Measurements from ENCODE around the gene CD24.
A peak's percentile ranks its signal among the peaks of the same experiment; 100 is the strongest.
"Not testable (repeated sequence)": the region's sequence is repeated elsewhere in the genome, so short reads cannot be mapped to it uniquely, and the experiment has no call there.

The CD24 gene

DNA sequence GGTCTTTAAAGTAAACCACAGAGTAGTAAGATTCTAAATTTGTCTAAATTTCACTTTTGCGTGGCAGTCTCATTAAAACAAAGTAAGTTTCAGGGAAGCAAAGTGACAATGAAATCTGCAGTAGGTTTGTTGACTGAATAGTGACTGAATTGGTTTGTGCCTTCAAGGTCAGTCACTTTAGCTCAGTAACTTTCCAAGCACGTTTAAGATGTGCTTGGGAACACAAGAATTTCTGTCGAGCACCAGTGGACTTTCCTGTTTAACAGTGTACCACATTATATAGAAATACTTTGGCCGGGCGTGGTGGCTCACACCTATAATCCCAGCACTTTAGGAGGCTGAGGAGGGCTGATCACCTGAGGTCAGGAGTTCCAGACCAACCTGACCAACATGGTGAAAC is 1.7 kb upstream of the CD24 start:
- ATAC-seq (replicated peaks) = no peak
- peaks cover 10 to 42% of the 10 kb centered on the region in 2 donors for H3K4me1 Mint-ChIP-seq
- no peaks in the 10 kb centered on the region for H3K27me3 Mint-ChIP-seq
- no peak overlapping the region for H3K27ac Mint-ChIP-seq
- H3K36me3 Mint-ChIP-seq = peaks cover 0 to 4% of the 10 kb centered on the region in 2 donors
- H3K4me3 Mint-ChIP-seq = no peak overlapping the region
- H3K9me3 Mint-ChIP-seq = no peaks in the 10 kb centered on the region
- DNase-seq = no peak

DNA sequence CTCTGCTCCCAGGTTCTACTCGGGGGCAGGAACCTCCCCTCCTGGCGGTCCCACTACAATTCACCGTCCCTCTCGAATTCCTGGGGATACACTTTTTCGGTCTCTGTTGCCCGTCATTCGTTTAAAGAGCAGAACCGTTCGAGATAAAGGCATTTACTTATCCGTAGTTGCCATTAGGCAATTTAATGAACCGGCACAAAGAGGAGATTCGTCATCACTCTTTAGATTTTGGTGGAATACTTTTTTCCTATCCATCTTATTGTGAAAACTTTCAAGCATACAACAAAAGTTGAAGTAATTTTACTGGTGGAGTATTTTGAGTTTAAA is 1.2 kb upstream of the CD24 start:
- Mint-ChIP-seq H3K27me3 (no peaks in the 10 kb centered on the region), H3K4me3 (peak overlapping the region; percentile 74 to 95), H3K9me3 (no peaks in the 10 kb centered on the region), H3K36me3 (peaks cover 0 to 4% of the 10 kb centered on the region in 2 donors), H3K27ac (peak overlapping the region; percentile 59), H3K4me1 (peaks cover 10 to 42% of the 10 kb centered on the region in 2 donors)
- ATAC-seq (replicated peaks) (no peak), DNase-seq (no peak)

DNA sequence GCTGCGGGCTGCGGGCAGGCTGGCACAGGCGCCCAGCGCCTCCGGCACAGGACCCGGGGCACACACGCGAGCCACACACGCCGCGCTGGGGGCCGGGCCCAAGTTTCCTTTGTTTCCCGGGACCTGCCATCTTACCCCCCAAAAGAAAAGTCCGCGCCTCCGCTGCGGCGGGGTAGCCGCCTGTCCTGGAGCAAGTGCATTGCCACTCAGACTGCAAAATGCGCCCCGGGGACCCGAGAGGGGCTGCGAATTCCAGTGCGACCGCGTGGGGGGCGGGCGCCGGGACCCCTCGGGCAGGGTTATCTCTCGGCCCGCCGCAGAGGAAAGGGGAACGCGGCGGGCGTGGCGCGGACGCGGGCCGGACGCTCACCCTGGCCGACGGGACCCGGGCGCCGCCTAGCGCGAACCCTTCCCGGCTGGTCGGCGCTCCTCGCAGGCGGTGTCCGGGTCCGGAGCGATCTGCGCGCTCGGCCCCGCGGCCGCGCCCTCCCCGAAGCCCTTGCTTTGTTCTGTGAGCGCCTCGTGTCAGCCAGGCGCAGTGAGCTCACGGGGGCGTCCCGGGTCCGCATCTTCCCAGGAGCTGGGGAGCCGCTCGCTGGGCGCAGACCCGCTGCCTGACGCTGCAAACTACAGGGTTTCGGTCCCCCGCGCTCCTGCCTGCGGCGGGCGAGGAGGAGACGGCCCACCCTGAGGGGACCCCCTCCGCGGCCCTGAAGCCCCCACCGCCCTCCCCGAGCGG is 639 bp upstream of the CD24 start:
- peak overlapping the region; percentile 86 to 95 for H3K4me3 Mint-ChIP-seq
- H3K9me3 Mint-ChIP-seq = no peaks in the 10 kb centered on the region
- DNase-seq (peak; percentile 61), ATAC-seq (replicated peaks) (peak; percentile 71 to 76)
- peaks cover 10 to 42% of the 10 kb centered on the region in 2 donors for H3K4me1 Mint-ChIP-seq
- H3K36me3 Mint-ChIP-seq = peaks cover 0 to 4% of the 10 kb centered on the region in 2 donors
- H3K27me3 Mint-ChIP-seq = no peaks in the 10 kb centered on the region
- peak overlapping the region; percentile 91 for H3K27ac Mint-ChIP-seq

DNA sequence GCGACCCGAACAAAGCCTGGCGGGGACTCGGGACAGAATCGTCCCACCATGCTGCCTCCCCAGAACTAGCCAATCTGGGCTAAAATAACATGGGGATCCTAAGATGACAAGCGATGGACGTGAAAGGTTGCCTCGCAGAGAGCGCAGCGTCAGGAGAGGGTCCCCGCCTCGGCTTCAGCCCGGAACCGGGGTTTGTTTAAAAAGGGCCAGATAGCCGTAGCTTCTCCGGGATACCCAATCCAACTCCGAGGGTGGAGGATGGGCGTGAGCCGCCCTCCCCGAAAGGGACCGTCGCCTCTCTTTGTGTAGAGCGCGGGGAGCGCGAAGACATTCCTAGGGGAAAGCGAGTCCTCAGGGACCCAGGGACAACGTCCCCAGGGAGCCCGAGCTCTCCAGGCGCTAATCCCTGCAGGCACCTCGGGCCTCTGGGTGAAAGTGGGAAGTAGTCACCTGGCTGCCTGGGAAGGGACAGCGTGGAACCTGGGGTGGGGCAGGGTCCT is 643 bp downstream of the CD24 start:
- Mint-ChIP-seq H3K4me3 (peak overlapping the region; percentile 86 to 93), H3K27me3 (no peaks in the 10 kb centered on the region), H3K36me3 (peaks cover 5 to 8% of the 10 kb centered on the region in 2 donors), H3K27ac (peak overlapping the region; percentile 95), H3K4me1 (peaks cover 4 to 39% of the 10 kb centered on the region in 2 donors), H3K9me3 (no peaks in the 10 kb centered on the region)
- ATAC-seq (replicated peaks) (peak; percentile 21 to 23), DNase-seq (peak; percentile 19)

DNA sequence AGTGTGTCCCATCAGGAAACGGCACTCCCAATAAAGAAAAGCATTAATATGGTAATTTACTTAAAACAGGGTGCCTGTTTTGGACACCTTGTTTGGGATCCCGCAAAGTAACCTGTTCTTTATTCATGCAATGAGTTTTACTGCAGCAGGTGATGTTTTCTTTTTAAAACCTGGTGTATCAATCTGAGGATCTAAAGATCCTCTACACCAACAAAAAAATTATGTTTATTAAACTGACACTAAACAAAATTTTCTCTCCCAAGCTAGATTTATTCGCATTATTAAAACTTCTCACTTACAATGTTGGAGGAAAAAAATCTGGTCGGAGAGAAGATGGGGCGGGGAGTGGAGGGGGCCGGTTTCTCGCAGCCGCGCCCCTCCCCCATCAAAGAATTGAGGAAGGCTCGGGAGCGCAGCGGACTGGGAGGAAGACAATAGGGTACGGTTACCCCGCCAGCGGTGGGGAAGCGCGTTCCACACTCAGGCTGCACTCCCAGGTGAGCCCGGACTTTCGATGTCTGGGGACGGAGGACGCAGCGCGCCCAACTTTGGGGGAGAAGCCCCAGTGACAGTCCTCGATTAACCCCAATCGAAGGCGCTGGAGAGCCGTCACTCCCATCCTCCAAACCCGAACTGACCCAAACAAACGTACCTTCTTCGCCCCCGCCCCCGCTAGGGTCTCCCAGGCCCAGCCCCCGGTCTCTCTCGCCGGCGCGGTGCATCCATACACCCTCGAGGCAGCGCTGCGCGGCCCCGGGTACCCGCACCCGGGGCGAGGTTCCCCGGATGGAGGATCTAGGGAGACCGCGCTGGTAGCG is 1.3 kb downstream of the CD24 start:
- Mint-ChIP-seq H3K4me3 (peak overlapping the region; percentile 86 to 93), H3K4me1 (peaks cover 4 to 41% of the 10 kb centered on the region in 2 donors), H3K9me3 (no peaks in the 10 kb centered on the region), H3K27me3 (no peaks in the 10 kb centered on the region), H3K27ac (peak overlapping the region; percentile 92), H3K36me3 (peaks cover 7 to 8% of the 10 kb centered on the region in 2 donors)
- DNase-seq (no peak), ATAC-seq (replicated peaks) (peak; percentile 17 to 29)

DNA sequence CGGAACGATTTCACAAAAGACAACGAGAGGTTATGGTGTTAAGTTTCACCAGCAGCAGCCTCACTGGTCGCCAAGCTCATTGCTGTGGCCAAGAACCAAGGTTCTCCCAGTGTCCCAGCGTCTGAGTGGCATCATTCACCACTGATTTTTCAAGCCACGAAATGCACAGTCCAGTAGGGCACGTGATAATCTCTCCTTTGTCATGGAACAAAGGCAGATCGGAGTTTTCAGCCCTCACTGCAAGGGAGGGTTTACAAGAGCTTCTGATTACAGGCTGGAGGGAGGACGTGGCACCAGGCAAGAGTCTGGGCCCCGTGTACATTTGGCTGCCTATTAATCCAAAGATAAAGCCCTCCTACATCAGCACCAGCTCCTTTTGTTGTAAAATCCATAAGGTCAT is 2.0 kb downstream of the CD24 start:
- H3K36me3 Mint-ChIP-seq = peaks cover 7 to 11% of the 10 kb centered on the region in 2 donors
- DNase-seq (no peak), ATAC-seq (replicated peaks) (no peak)
- H3K27me3 Mint-ChIP-seq = no peaks in the 10 kb centered on the region
- H3K9me3 Mint-ChIP-seq = no peaks in the 10 kb centered on the region
- peak overlapping the region; percentile 47 for H3K27ac Mint-ChIP-seq
- H3K4me1 Mint-ChIP-seq = peaks cover 4 to 41% of the 10 kb centered on the region in 2 donors
- peak overlapping the region; percentile 86 to 93 for H3K4me3 Mint-ChIP-seq

DNA sequence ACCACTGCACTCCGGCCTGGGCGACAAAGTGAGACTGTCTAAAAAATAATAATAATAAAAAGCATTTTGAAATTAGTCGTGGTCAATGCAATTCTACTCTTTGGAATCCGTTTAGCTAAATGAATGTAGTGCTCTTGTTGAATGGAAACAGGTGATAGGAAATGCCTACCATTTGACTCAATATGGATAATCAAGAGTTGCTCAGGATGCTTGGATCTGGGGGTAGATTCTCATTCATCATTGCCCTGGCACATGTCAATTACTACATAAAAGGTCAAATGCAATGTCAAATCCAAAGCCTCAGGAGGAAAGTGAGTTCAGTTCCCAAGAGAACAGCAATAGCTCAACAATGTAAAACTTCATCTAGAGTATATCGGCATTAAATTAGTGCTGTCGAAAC is 3.8 kb downstream of the CD24 start:
- not testable (repeated sequence) for DNase-seq; ATAC-seq (replicated peaks); H3K27me3 Mint-ChIP-seq; H3K27ac Mint-ChIP-seq; H3K9me3 Mint-ChIP-seq; H3K4me3 Mint-ChIP-seq
- H3K4me1 Mint-ChIP-seq = peaks cover 4 to 35% of the 10 kb centered on the region in 2 donors
- H3K36me3 Mint-ChIP-seq = peaks cover 7 to 11% of the 10 kb centered on the region in 2 donors

DNA sequence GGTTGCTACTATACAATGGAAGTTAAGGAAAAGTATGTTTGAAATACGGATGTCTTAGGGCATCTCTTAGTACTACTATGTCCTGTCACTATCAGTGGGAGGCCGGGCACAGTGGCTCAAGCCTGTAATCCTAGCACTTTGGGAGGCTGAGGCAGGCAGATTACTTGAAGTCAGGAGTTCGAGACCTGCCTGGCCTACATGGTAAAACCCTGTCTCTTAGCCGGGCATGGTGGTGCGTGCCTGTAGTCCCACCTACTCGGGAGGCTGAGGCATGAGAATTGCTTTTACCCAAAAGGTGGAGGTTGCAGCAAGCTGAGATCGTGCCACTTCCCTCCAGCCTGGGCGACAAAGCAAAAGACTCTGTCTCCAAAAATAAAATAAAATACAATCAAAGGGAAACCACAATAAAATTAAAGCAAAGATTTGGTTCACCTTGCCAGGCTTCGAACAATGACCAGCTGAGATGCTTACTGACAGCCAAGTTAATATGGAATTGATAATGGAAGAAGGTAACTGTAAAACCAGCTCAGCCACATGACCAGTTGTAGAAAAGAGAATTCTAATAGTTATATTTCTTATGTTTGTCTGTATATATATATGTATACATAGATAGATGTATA is 6.5 kb downstream of the CD24 start:
- no peaks in the 10 kb centered on the region for H3K27me3 Mint-ChIP-seq
- ATAC-seq (replicated peaks) (no peak), DNase-seq (no peak)
- H3K27ac Mint-ChIP-seq = no peak overlapping the region
- H3K9me3 Mint-ChIP-seq = peaks cover 6% of the 10 kb centered on the region in 2 donors
- H3K4me1 Mint-ChIP-seq = peaks cover 3 to 23% of the 10 kb centered on the region in 2 donors
- no peak overlapping the region for H3K4me3 Mint-ChIP-seq
- H3K36me3 Mint-ChIP-seq = peaks cover 7 to 9% of the 10 kb centered on the region in 2 donors

DNA sequence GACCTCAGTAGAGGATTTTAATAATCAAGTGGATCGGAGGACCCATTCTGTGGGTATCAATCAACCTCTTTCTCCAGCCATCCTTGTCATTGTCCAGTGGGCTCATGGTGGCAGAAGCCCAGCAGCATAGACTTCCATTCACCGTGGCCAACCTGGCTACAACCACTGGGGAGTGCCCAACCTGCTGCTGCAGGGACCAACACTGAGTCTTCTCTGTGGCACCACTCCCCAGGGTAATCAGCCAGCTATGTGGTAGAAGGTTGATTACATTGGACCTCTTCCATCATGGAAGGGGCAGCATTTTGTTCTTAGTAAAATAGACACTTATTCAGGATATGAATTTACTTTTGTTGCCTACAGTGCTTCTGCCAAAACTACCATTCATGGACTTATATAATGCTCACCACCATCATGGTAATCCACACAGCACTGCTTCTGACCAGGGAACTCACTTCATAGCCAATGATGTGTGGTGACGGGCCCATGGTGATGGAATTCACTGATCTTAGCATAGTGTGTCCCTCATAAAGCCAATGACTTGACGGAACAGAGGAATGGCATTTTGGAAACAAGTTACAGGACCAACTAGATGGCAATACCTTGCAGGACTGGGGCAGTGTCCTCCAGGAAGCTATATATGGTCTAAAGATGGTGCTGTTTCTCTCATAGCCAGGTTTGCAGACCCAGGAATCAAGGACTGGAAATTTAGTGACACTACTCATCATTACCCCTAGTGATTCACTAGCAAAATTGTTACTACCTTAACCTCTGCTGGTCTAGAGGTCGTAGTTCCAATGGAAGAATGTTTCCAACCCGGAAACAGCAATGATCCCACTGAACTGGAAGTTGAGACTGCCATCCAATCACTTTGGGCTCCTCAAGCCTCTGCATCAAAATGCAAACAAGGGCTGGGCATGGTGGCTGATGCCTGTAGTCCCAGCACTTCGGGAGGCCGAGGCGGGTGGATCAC is 7.6 kb downstream of the CD24 start:
- H3K27me3 Mint-ChIP-seq = no peaks in the 10 kb centered on the region
- H3K9me3 Mint-ChIP-seq = peaks cover 6% of the 10 kb centered on the region in 2 donors
- H3K4me3 Mint-ChIP-seq = no peak overlapping the region
- H3K4me1 Mint-ChIP-seq = peaks cover 0 to 12% of the 10 kb centered on the region in 2 donors
- H3K27ac Mint-ChIP-seq = no peak overlapping the region
- peaks cover 7 to 9% of the 10 kb centered on the region in 2 donors for H3K36me3 Mint-ChIP-seq
- ATAC-seq (replicated peaks) (no peak), DNase-seq (no peak)

DNA sequence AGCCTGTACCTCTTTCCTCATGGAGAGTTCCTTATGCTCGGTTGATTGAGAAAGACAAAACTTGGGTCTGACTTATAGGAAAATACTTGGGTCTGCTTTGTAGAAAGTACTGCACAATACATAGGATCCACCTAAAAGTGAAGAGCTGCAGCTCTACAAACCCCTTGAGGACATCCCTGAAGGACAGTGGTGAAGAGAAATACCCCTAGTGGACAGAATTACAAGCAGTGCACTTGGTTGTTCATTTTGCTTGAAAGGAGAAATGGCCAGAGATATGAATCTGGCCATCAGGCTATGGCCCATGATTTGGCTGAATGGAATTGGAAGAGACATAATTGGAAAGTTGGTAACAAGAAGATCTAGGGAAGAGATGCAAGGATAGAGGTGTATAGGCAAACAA is 8.3 kb downstream of the CD24 start:
- no peak overlapping the region for H3K27ac Mint-ChIP-seq
- H3K27me3 Mint-ChIP-seq = no peaks in the 10 kb centered on the region
- DNase-seq (no peak), ATAC-seq (replicated peaks) (no peak)
- peaks cover 0 to 7% of the 10 kb centered on the region in 2 donors for H3K4me1 Mint-ChIP-seq
- peaks cover 6% of the 10 kb centered on the region in 2 donors for H3K9me3 Mint-ChIP-seq
- H3K4me3 Mint-ChIP-seq = no peak overlapping the region
- peaks cover 7% of the 10 kb centered on the region in 2 donors for H3K36me3 Mint-ChIP-seq

DNA sequence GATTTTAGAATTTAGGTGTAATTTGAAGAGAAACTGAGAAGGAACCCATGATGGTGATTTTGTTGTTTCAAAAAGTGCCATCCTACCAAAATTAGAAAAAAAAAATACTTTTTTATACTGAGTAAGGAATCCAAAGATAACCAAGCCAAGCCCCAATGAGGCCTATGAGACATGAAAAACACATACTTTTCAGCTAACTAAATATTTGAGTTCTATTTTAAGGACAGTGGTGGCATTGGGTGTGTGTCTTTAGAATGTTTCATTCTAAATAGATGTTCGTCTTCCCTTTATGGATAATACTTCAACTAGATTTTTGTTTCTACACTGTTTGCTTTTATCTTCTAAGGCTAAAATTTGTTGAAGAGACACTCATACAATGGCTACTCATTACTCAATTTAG is 9.6 kb downstream of the CD24 start:
- ATAC-seq (replicated peaks) (no peak), DNase-seq (no peak)
- H3K27ac Mint-ChIP-seq = no peak overlapping the region
- peaks cover 7% of the 10 kb centered on the region in 2 donors for H3K36me3 Mint-ChIP-seq
- no peaks in the 10 kb centered on the region for H3K27me3 Mint-ChIP-seq
- H3K4me3 Mint-ChIP-seq = no peak overlapping the region
- H3K9me3 Mint-ChIP-seq = peaks cover 6% of the 10 kb centered on the region in 2 donors
- H3K4me1 Mint-ChIP-seq = peaks cover 0 to 7% of the 10 kb centered on the region in 2 donors

DNA sequence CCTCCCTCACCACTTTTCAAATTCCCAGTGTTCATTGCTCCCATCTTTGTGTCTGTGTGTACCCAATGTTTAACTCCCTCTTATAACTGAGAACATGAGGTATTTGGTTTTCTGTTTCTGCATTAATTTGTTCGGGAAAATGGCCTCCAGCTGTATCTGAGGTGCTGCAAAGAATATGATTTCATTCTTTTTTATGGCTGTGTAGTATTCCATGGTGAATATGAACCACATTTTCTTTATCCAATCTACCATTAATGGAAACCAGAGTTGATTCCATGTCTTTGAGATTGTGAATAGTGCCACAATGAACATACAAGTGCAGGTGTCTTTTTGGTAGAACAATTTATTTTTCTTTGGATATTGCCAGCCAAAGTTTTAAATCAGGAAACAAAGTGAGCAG is 10.4 kb downstream of the CD24 start:
- no peak overlapping the region for H3K4me3 Mint-ChIP-seq
- peaks cover 0 to 4% of the 10 kb centered on the region in 2 donors for H3K4me1 Mint-ChIP-seq
- H3K27ac Mint-ChIP-seq = no peak overlapping the region
- no peak for DNase-seq
- H3K27me3 Mint-ChIP-seq = no peaks in the 10 kb centered on the region
- peaks cover 4% of the 10 kb centered on the region in 2 donors for H3K36me3 Mint-ChIP-seq
- peaks cover 6% of the 10 kb centered on the region in 2 donors for H3K9me3 Mint-ChIP-seq
- no peak for ATAC-seq (replicated peaks)

DNA sequence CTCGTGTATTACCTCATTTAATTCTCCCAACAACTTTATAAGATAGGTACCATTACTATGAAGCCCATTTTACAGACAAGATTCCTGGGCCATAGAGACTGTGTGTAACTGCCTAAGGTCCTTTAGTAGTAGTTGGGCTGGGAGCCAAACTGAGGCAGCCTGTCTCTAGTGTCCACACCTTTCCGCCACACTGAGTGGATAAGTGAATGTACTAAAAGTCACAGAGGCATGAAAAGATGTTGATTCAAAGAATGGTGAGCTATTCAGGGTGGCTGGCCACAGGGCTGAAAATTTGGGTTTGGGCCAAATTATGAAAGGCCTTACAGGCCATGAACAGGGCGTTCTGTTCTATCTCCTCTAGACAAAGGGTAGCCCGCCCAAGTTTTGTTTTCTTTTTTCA is 11.0 kb downstream of the CD24 start:
- Mint-ChIP-seq H3K27me3 (no peaks in the 10 kb centered on the region), H3K27ac (no peak overlapping the region), H3K36me3 (peaks cover 0 to 2% of the 10 kb centered on the region in 2 donors), H3K4me1 (no peaks in the 10 kb centered on the region), H3K4me3 (no peak overlapping the region), H3K9me3 (peaks cover 6% of the 10 kb centered on the region in 2 donors)
- ATAC-seq (replicated peaks) (no peak), DNase-seq (no peak)
